ENCODE results near the gene ZNRF1.

ZNRF1 gene

GRCh38 chr16:75108792-75109731 lies 110.2 kb downstream of the ZNRF1 start:
- no peak for TF ChIP-seq EZH2 (IDR thresholded peaks at IDR 0.05)
- no peak for DNase-seq (ENCODE audit: low read depth, low spot score)
- Histone ChIP-seq H3K9ac (ENCODE audit: insufficient read length) (no peak overlapping the region), H3K9me3 (ENCODE audit: low read depth, low read length) (no peaks in the 10 kb centered on the region), H3K36me3 (ENCODE audit: insufficient read depth, low read length) (no peaks in the 10 kb centered on the region), H3K4me3 (no peak overlapping the region), H3K27ac (no peak overlapping the region)

GRCh38 chr16:75109732-75110243 lies 111.0 kb downstream of the ZNRF1 start:
- H3K4me3 ChIP-seq = no peak overlapping the region
- TF ChIP-seq FOXP2 (optimal IDR thresholded peaks at IDR 0.05; ENCODE audit: control extremely low read depth, extremely low read length, insufficient read depth) = no peak
- no peak for TF ChIP-seq EZH2 (IDR thresholded peaks at IDR 0.05)
- no peak for TF ChIP-seq POLR2AphosphoS5 (IDR thresholded peaks at IDR 0.05; ENCODE audit: borderline replicate concordance, low read depth, low read length)
- no peak overlapping the region for H3K27ac ChIP-seq
- no peak for DNase-seq (ENCODE audit: low read depth, low spot score)
- no peaks in the 10 kb centered on the region for H3K9me3 ChIP-seq (ENCODE audit: low read depth, low read length)
- H3K9ac ChIP-seq (ENCODE audit: insufficient read length) = no peak overlapping the region
- H3K36me3 ChIP-seq (ENCODE audit: insufficient read depth, low read length) = no peaks in the 10 kb centered on the region

- Histone ChIP-seq H3K36me3 (ENCODE audit: insufficient read depth, low read length) (no peaks in the 10 kb centered on the region), H3K9ac (ENCODE audit: insufficient read length) (no peak overlapping the region), H3K4me3 (no peak overlapping the region), H3K9me3 (ENCODE audit: low read depth, low read length) (no peaks in the 10 kb centered on the region), H3K27ac (no peak overlapping the region)
- TF ChIP-seq EZH2 (IDR thresholded peaks at IDR 0.05) (no peak), FOXP2 (optimal IDR thresholded peaks at IDR 0.05; ENCODE audit: control extremely low read depth, extremely low read length, insufficient read depth) (no peak), POLR2AphosphoS5 (IDR thresholded peaks at IDR 0.05; ENCODE audit: borderline replicate concordance, low read depth, low read length) (no peak)
- DNase-seq (ENCODE audit: low read depth, low spot score) = no peak
These were observed 112.1 kb downstream of the ZNRF1 start for GRCh38 chr16:75110637-75111513.

- H3K4me3 ChIP-seq = no peak overlapping the region
- H3K9me3 ChIP-seq (ENCODE audit: low read depth, low read length) = no peaks in the 10 kb centered on the region
- H3K27ac ChIP-seq = no peak overlapping the region
- TF ChIP-seq FOXP2 (optimal IDR thresholded peaks at IDR 0.05; ENCODE audit: control extremely low read depth, extremely low read length, insufficient read depth) (no peak), EZH2 (IDR thresholded peaks at IDR 0.05) (no peak), POLR2AphosphoS5 (IDR thresholded peaks at IDR 0.05; ENCODE audit: borderline replicate concordance, low read depth, low read length) (no peak)
- H3K36me3 ChIP-seq (ENCODE audit: insufficient read depth, low read length) = no peaks in the 10 kb centered on the region
- no peak for DNase-seq (ENCODE audit: low read depth, low spot score)
- no peak overlapping the region for H3K9ac ChIP-seq (ENCODE audit: insufficient read length)
These were observed 112.7 kb downstream of the ZNRF1 start for GRCh38 chr16:75111514-75111940.

- Histone ChIP-seq H3K9ac (ENCODE audit: insufficient read length) (no peak overlapping the region), H3K36me3 (ENCODE audit: insufficient read depth, low read length) (no peaks in the 10 kb centered on the region), H3K27ac (no peak overlapping the region), H3K9me3 (ENCODE audit: low read depth, low read length) (no peaks in the 10 kb centered on the region), H3K4me3 (no peak overlapping the region)
- TF ChIP-seq FOXP2 (optimal IDR thresholded peaks at IDR 0.05; ENCODE audit: control extremely low read depth, extremely low read length, insufficient read depth) (no peak), EZH2 (IDR thresholded peaks at IDR 0.05) (no peak)
- DNase-seq (ENCODE audit: low read depth, low spot score) = no peak
These were observed 113.3 kb downstream of the ZNRF1 start for GRCh38 chr16:75111961-75112733.

GRCh38 chr16:75112734-75113491 lies 114.1 kb downstream of the ZNRF1 start:
- Histone ChIP-seq H3K36me3 (ENCODE audit: insufficient read depth, low read length) (no peaks in the 10 kb centered on the region), H3K27ac (no peak overlapping the region), H3K9ac (ENCODE audit: insufficient read length) (no peak overlapping the region), H3K4me3 (no peak overlapping the region), H3K9me3 (ENCODE audit: low read depth, low read length) (no peaks in the 10 kb centered on the region)
- DNase-seq (ENCODE audit: low read depth, low spot score) = no peak
- TF ChIP-seq EZH2 (IDR thresholded peaks at IDR 0.05) (no peak), POLR2AphosphoS5 (IDR thresholded peaks at IDR 0.05; ENCODE audit: borderline replicate concordance, low read depth, low read length) (no peak), FOXP2 (optimal IDR thresholded peaks at IDR 0.05; ENCODE audit: control extremely low read depth, extremely low read length, insufficient read depth) (no peak)

- no peak overlapping the region for H3K4me3 ChIP-seq
- DNase-seq (ENCODE audit: low read depth, low spot score) = no peak
- TF ChIP-seq POLR2AphosphoS5 (IDR thresholded peaks at IDR 0.05; ENCODE audit: borderline replicate concordance, low read depth, low read length) = no peak
- no peak for TF ChIP-seq FOXP2 (optimal IDR thresholded peaks at IDR 0.05; ENCODE audit: control extremely low read depth, extremely low read length, insufficient read depth)
- no peak overlapping the region for H3K9ac ChIP-seq (ENCODE audit: insufficient read length)
- no peak overlapping the region for H3K27ac ChIP-seq
- H3K36me3 ChIP-seq (ENCODE audit: insufficient read depth, low read length) = no peaks in the 10 kb centered on the region
- H3K9me3 ChIP-seq (ENCODE audit: low read depth, low read length) = no peaks in the 10 kb centered on the region
These were observed 114.8 kb downstream of the ZNRF1 start for GRCh38 chr16:75113541-75114121.
